Measurements from ENCODE around the gene MTAP. TPM values are rescaled to one million over a fixed set of nuclear protein-coding genes. Genes with fewer than 3 reads are reported as not detected.
A peak's percentile ranks its signal among the peaks of the same experiment; 100 is the strongest.

The MTAP gene
- total and polyA plus RNA-seq, 7 donors = 4.3 to 16.6 (median 14.8) TPM

GRCh38 chr9:21796768-21797167, 5.7 kb upstream of the MTAP start:
- intact Hi-C loops (cut with DNase I) = loop anchor here in 1 of 2 donors (10.0 kb wide), 2 partner anchors 332 to 462 kb away; partner anchors contain the start of gene KLHL9
- H3K36me3 ChIP-seq (ENCODE audit: insufficient read depth in 1 of 2, low read depth in 1 of 2) = no peaks in the 10 kb centered on the region
- TF ChIP-seq, protein P1, sequence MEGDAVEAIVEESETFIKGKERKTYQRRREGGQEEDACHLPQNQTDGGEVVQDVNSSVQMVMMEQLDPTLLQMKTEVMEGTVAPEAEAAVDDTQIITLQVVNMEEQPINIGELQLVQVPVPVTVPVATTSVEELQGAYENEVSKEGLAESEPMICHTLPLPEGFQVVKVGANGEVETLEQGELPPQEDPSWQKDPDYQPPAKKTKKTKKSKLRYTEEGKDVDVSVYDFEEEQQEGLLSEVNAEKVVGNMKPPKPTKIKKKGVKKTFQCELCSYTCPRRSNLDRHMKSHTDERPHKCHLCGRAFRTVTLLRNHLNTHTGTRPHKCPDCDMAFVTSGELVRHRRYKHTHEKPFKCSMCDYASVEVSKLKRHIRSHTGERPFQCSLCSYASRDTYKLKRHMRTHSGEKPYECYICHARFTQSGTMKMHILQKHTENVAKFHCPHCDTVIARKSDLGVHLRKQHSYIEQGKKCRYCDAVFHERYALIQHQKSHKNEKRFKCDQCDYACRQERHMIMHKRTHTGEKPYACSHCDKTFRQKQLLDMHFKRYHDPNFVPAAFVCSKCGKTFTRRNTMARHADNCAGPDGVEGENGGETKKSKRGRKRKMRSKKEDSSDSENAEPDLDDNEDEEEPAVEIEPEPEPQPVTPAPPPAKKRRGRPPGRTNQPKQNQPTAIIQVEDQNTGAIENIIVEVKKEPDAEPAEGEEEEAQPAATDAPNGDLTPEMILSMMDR (IDR thresholded peaks at IDR 0.05) = no peak
- WGBS, 3 donors = 38 to 55% (median 51%) methylated on average over 3 of the region's 3 CpGs
- no peak for DNase-seq
- no peaks in the 10 kb centered on the region for H3K9me3 ChIP-seq
- no peak overlapping the region for H3K27ac ChIP-seq
- no peak overlapping the region for H3K4me3 ChIP-seq
- H3K4me1 ChIP-seq = no peaks in the 10 kb centered on the region
- no peak for ATAC-seq
- peaks cover 0 to 14% (median 4%) of the 10 kb centered on the region in 3 donors for H3K27me3 ChIP-seq (ENCODE audit: insufficient read depth in 3 of 3, low read length in 2 of 3)

- H3K9me3 ChIP-seq = no peaks in the 10 kb centered on the region
- DNase-seq (no peak), ATAC-seq (no peak)
- H3K4me1 ChIP-seq = peaks cover 10% of the 10 kb centered on the region
- TF ChIP-seq, protein P1 (IDR thresholded peaks at IDR 0.05) = no peak
- intact Hi-C loops (cut with DNase I) = no loop called here
- no peaks in the 10 kb centered on the region for H3K36me3 ChIP-seq (ENCODE audit: insufficient read depth in 1 of 2, low read depth in 1 of 2)
- H3K4me3 ChIP-seq = peak overlapping the region; percentile 69
- 78 to 82% (median 80%) methylated on average over 11 of the region's 11 CpGs for WGBS, 3 donors
- H3K27ac ChIP-seq = no peak overlapping the region
- peaks cover 0 to 3% (median 0%) of the 10 kb centered on the region in 3 donors for H3K27me3 ChIP-seq (ENCODE audit: insufficient read depth in 3 of 3, low read length in 2 of 3)
Measured at GRCh38 chr9:21800931-21801682, 1.3 kb upstream of the MTAP start.

GRCh38 chr9:21801683-21802417, 586 bp upstream of the MTAP start:
- peak; percentile 53 to 76 (median 58) for ATAC-seq
- TF ChIP-seq, protein P1 (IDR thresholded peaks at IDR 0.05) = no peak
- intact Hi-C loops (cut with DNase I) = no loop called here
- DNase-seq = peak; percentile 73 to 86
- Histone ChIP-seq H3K36me3 (ENCODE audit: insufficient read depth in 1 of 2, low read depth in 1 of 2) (no peaks in the 10 kb centered on the region), H3K4me3 (peak overlapping the region; percentile 69), H3K4me1 (peaks cover 10% of the 10 kb centered on the region), H3K27ac (peak overlapping the region; percentile 85), H3K9me3 (no peaks in the 10 kb centered on the region), H3K27me3 (ENCODE audit: insufficient read depth in 3 of 3, low read length in 2 of 3) (no peaks in the 10 kb centered on the region)
- 5 to 8% (median 7%) methylated on average over 37 of the region's 37 CpGs for WGBS, 3 donors

DNA sequence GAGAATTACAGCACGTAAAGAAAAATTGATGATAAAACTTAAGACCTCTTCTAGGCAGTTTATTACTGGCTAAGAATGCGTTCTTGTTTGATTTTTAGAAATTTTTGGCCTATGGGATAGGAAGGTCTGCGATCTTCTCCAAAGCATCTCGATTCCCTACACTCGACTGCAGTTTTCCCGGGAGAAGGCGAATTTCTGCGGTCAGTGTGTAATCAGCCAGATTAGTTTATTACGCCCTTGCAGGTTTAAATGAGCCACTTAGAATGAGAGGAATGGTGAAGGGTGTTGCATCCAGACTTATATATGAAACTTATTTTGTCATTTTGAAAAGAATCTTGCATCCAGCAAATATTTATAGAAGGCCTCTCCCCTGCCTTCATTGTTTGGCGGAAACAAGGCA, 1.2 kb downstream of the MTAP start:
- Histone ChIP-seq H3K27me3 (ENCODE audit: insufficient read depth in 3 of 3, low read length in 2 of 3) (no peaks in the 10 kb centered on the region), H3K4me1 (peaks cover 10% of the 10 kb centered on the region), H3K36me3 (ENCODE audit: insufficient read depth in 1 of 2, low read depth in 1 of 2) (no peaks in the 10 kb centered on the region), H3K4me3 (peak overlapping the region; percentile 69), H3K9me3 (no peaks in the 10 kb centered on the region), H3K27ac (peak overlapping the region; percentile 85)
- no peak for DNase-seq
- intact Hi-C loops (cut with DNase I) = no loop called here
- 38 to 43% (median 42%) methylated on average over 10 of the region's 10 CpGs for WGBS, 3 donors
- no peak for ATAC-seq
- TF ChIP-seq, protein P1 (IDR thresholded peaks at IDR 0.05) = no peak
